ENCODE results near the gene TSPAN7.

Gene TSPAN7

GRCh38 chrX:38561126-38561868 is at the start of gene TSPAN7:
Gene TSPAN7, plus strand, starts transcription at chrX:38561542. Its CDS starts 5 bp downstream, at chrX:38561547.
- DNase-seq (ENCODE audit: low read depth): peak; percentile 5

- no peak for DNase-seq (ENCODE audit: low read depth)
Measured at GRCh38 chrX:38513112-38513742, 48.1 kb upstream of the TSPAN7 start.

GRCh38 chrX:38514016-38514854 is 47.1 kb upstream of the TSPAN7 start:
- DNase-seq (ENCODE audit: low read depth): no peak

GRCh38 chrX:38515291-38515690 is 46.1 kb upstream of the TSPAN7 start:
- no peak for DNase-seq (ENCODE audit: low read depth)

- no peak for DNase-seq (ENCODE audit: low read depth)
Measured at GRCh38 chrX:38516196-38516774, 45.1 kb upstream of the TSPAN7 start.

- no peak for DNase-seq (ENCODE audit: low read depth)
Measured at GRCh38 chrX:38519651-38520050, 41.7 kb upstream of the TSPAN7 start.

GRCh38 chrX:38538134-38538533 is 23.2 kb upstream of the TSPAN7 start:
- DNase-seq (ENCODE audit: low read depth): no peak

- no peak for DNase-seq (ENCODE audit: low read depth)
Measured at GRCh38 chrX:38539748-38540147, 21.6 kb upstream of the TSPAN7 start.

GRCh38 chrX:38548508-38548907 is 12.8 kb upstream of the TSPAN7 start:
- DNase-seq (ENCODE audit: low read depth): no peak

- no peak for DNase-seq (ENCODE audit: low read depth)
Measured at GRCh38 chrX:38552721-38553120, 8.6 kb upstream of the TSPAN7 start.

- no peak for DNase-seq (ENCODE audit: low read depth)
Measured at GRCh38 chrX:38558686-38559085, 2.7 kb upstream of the TSPAN7 start.

GRCh38 chrX:38560776-38561125 is 591 bp upstream of the TSPAN7 start:
- DNase-seq (ENCODE audit: low read depth): no peak

GRCh38 chrX:38561951-38562719 is 793 bp downstream of the TSPAN7 start:
- no peak for DNase-seq (ENCODE audit: low read depth)

GRCh38 chrX:38563030-38563429 is 1.7 kb downstream of the TSPAN7 start:
- no peak for DNase-seq (ENCODE audit: low read depth)

GRCh38 chrX:38570396-38570795 is 9.1 kb downstream of the TSPAN7 start:
- DNase-seq (ENCODE audit: low read depth): no peak

GRCh38 chrX:38571058-38571457 is 9.7 kb downstream of the TSPAN7 start:
- no peak for DNase-seq (ENCODE audit: low read depth)

- no peak for DNase-seq (ENCODE audit: low read depth)
Measured at GRCh38 chrX:38574858-38575257, 13.5 kb downstream of the TSPAN7 start.

GRCh38 chrX:38575888-38576287 is 14.5 kb downstream of the TSPAN7 start:
- no peak for DNase-seq (ENCODE audit: low read depth)

- no peak for DNase-seq (ENCODE audit: low read depth)
Measured at GRCh38 chrX:38577738-38578137, 16.4 kb downstream of the TSPAN7 start.

GRCh38 chrX:38578167-38578566 is 16.8 kb downstream of the TSPAN7 start:
- DNase-seq (ENCODE audit: low read depth): no peak

- DNase-seq (ENCODE audit: low read depth): no peak
Measured at GRCh38 chrX:38583181-38583580, 21.8 kb downstream of the TSPAN7 start.

- DNase-seq (ENCODE audit: low read depth): no peak
Measured at GRCh38 chrX:38594434-38594833, 33.1 kb downstream of the TSPAN7 start.
